KMS-11 (cell line): ENCODE results near the gene MED16.

Experiments
- H2AFZ ChIP-seq: fragments of 200-600 bp; sonication (generic); 2 replicates; pipeline ENCODE4 v1.6.1; 2016; ENCODE audit warnings: antibody characterized with exemption, mixed run types, low read depth
- H3K27ac ChIP-seq: fragments of 200-600 bp; sonication (generic); 2 replicates; pipeline ENCODE4 v1.6.1; 2016; ENCODE audit warnings: mild to moderate bottlenecking, mixed run types
- H3K27me3 ChIP-seq: fragments of 200-600 bp; sonication (generic); 2 replicates; pipeline ENCODE4 v1.6.1; 2017; ENCODE audit warnings: mild to moderate bottlenecking, low read depth, mixed run types, moderate library complexity; ENCODE audit not compliant: insufficient read depth
- H3K36me3 ChIP-seq: fragments of 200-600 bp; sonication (generic); 2 replicates; pipeline ENCODE4 v1.6.1; 2017; ENCODE audit warnings: mild to moderate bottlenecking, mixed run types; ENCODE audit not compliant: insufficient read depth
- H3K4me1 ChIP-seq: fragments of 200-600 bp; sonication (generic); 2 replicates; pipeline ENCODE4 v1.6.1; 2016; ENCODE audit warnings: mild to moderate bottlenecking, low read depth, mixed run types; ENCODE audit not compliant: poor library complexity, severe bottlenecking
- H3K4me2 ChIP-seq: fragments of 200-600 bp; sonication (generic); 2 replicates; pipeline ENCODE4 v1.7.0; 2016; ENCODE audit warnings: mild to moderate bottlenecking, mixed run types
- H3K4me3 ChIP-seq: fragments of 200-600 bp; sonication (generic); IDR thresholded peaks from 2 replicates; pipeline ENCODE4 v1.6.1; 2017; ENCODE audit warnings: low read depth, low read length, mixed read lengths; ENCODE audit not compliant: insufficient read depth
- H3K79me2 ChIP-seq: fragments of 200-600 bp; sonication (generic); 2 replicates; pipeline ENCODE4 v1.6.1; 2016; ENCODE audit warnings: low read depth, mixed run types; ENCODE audit not compliant: insufficient read depth
- H3K9ac ChIP-seq: fragments of 200-600 bp; sonication (generic); 2 replicates; pipeline ENCODE4 v1.6.1; 2016; ENCODE audit warnings: mild to moderate bottlenecking, mixed run types
- H4K20me1 ChIP-seq: fragments of 200-600 bp; sonication (generic); 2 replicates; pipeline ENCODE4 v1.6.1; 2016; ENCODE audit warnings: mild to moderate bottlenecking, mixed run types; ENCODE audit not compliant: insufficient read depth
- TF ChIP-seq, protein P1 (sequence below): fragments of 200-600 bp; sonication (generic); conservative IDR thresholded peaks from 2 replicates; pipeline ENCODE4 v1.6.1; 2017; ENCODE audit warnings: low read depth, mild to moderate bottlenecking, antibody characterized with exemption, low read length, moderate library complexity, mixed read lengths

MED16 gene

DNA sequence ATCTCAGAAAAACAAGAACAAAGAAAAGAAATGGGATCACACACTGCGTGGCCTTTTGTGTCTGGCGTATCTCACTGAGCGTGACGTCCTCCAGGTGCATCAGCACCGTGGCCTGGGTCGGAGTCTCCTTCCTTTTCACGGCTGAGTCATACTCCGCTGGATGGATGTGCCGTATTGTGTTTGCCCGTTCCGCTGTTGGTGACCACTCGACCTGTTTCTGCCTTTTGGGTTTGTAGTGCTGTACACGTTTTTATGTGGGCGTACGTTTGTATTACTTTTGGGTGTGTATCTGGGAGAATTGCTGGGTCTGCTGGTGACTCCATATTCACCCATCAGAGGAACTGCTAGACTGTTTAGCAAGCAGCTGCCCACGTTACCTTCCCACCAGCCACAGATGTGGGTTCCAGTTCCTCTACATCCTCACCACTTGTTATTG lies 44.3 kb upstream of the MED16 start:
- no peak overlapping the region for H3K4me3 ChIP-seq
- H4K20me1 ChIP-seq = no peaks in the 10 kb centered on the region
- H3K27me3 ChIP-seq = no peaks in the 10 kb centered on the region
- H3K36me3 ChIP-seq = no peaks in the 10 kb centered on the region
- no peak overlapping the region for H3K9ac ChIP-seq
- peaks cover 15% of the 10 kb centered on the region for H3K4me1 ChIP-seq
- no peaks in the 10 kb centered on the region for H3K79me2 ChIP-seq
- no peak overlapping the region for H2AFZ ChIP-seq
- no peak overlapping the region for H3K27ac ChIP-seq
- H3K4me2 ChIP-seq = no peak overlapping the region
- TF ChIP-seq, protein P1, sequence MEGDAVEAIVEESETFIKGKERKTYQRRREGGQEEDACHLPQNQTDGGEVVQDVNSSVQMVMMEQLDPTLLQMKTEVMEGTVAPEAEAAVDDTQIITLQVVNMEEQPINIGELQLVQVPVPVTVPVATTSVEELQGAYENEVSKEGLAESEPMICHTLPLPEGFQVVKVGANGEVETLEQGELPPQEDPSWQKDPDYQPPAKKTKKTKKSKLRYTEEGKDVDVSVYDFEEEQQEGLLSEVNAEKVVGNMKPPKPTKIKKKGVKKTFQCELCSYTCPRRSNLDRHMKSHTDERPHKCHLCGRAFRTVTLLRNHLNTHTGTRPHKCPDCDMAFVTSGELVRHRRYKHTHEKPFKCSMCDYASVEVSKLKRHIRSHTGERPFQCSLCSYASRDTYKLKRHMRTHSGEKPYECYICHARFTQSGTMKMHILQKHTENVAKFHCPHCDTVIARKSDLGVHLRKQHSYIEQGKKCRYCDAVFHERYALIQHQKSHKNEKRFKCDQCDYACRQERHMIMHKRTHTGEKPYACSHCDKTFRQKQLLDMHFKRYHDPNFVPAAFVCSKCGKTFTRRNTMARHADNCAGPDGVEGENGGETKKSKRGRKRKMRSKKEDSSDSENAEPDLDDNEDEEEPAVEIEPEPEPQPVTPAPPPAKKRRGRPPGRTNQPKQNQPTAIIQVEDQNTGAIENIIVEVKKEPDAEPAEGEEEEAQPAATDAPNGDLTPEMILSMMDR = no peak

DNA sequence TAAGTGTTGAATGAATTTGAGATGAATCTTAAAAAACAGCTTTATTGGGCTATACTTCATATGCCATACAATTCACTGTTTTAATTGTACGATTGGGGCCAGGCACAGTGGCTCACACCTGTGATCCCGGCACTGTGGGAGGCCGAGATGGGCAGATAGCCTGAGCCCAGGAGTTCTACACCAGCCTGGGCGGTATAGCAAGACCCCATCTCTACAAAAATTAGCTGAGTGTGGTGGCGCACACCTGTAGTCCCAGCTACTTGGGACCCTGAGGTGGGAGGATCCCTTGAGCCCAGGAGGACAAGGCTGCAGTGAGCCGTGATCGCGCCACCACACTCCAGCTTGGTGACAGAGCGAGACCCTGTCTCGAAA lies 43.2 kb upstream of the MED16 start:
- no peaks in the 10 kb centered on the region for H4K20me1 ChIP-seq
- no peak overlapping the region for H3K4me2 ChIP-seq
- H3K79me2 ChIP-seq = no peaks in the 10 kb centered on the region
- no peak overlapping the region for H3K9ac ChIP-seq
- H3K36me3 ChIP-seq = no peaks in the 10 kb centered on the region
- H3K4me3 ChIP-seq = no peak overlapping the region
- H2AFZ ChIP-seq = no peak overlapping the region
- peaks cover 12% of the 10 kb centered on the region for H3K4me1 ChIP-seq
- H3K27me3 ChIP-seq = no peaks in the 10 kb centered on the region
- H3K27ac ChIP-seq = no peak overlapping the region
- TF ChIP-seq, protein P1 = no peak

DNA sequence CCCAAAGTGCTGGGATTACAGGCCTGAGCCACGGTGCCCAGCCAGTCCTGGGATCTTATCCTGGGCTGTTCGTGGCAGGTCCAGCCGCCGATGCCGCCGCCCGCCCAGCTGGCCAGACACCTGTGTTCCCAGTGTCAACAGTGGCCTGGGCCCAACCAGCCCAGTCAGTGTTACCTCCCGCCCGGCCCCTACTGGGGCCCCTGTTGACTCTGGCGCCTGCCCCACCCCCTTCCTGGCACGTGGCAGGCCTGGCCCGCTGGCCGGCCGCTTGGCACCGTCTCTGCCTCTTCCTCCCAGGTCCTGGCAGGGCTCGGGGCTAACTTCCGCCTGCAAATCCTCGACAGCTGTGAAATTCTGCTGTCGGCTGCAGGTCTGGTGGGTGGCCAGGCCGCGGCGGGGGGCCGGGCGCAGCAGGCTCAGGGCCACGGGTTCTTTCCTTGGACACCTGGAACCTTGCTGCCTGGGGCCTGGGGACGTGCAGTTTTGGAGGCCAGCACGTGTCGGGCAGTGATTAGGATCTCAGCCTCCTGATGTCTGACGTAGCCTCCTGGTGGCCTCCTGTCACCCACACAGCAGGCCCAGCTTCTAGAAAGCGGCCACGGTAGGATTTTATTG lies 42.0 kb upstream of the MED16 start:
- peaks cover 3% of the 10 kb centered on the region for H3K4me1 ChIP-seq
- TF ChIP-seq, protein P1 = no peak
- no peak overlapping the region for H3K4me3 ChIP-seq
- no peaks in the 10 kb centered on the region for H3K79me2 ChIP-seq
- no peak overlapping the region for H3K4me2 ChIP-seq
- H3K27me3 ChIP-seq = no peaks in the 10 kb centered on the region
- no peak overlapping the region for H3K27ac ChIP-seq
- no peak overlapping the region for H2AFZ ChIP-seq
- no peaks in the 10 kb centered on the region for H3K36me3 ChIP-seq
- H3K9ac ChIP-seq = no peak overlapping the region
- no peaks in the 10 kb centered on the region for H4K20me1 ChIP-seq

DNA sequence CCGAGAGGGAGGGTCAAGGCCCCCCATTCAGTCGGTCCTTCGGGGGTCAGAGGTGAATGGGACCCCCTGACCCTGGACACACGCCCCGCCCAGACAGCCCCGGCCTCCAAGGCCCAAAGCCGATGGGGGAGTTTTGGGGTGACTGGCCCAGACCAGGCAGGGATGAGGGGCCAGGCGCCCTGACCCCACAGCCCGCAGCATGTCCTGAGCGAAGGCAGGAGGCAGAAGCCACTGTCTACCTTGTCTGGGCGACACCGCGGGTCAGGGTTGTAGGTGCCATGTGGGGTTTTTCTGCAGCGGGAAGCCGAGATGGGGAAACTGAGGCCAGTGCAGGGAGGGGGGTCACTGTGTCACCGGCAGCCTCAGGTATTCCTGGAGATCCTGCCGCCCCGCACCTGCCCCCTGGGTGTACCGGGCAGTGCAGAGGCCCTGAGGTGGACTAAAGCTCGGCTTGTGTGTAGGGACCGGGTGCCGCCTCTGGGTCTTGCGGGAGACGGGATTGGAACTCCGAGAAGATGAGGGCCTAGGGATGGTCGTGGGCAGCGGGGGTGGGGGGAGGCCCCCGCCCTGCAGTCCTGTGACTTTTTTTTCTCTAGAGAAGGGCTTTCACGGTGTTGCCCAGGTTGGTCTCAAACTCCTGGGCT lies 41.3 kb upstream of the MED16 start:
- H3K4me2 ChIP-seq = no peak overlapping the region
- H4K20me1 ChIP-seq = no peaks in the 10 kb centered on the region
- H3K9ac ChIP-seq = no peak overlapping the region
- no peak overlapping the region for H2AFZ ChIP-seq
- no peaks in the 10 kb centered on the region for H3K4me1 ChIP-seq
- H3K4me3 ChIP-seq = no peak overlapping the region
- H3K27ac ChIP-seq = no peak overlapping the region
- no peaks in the 10 kb centered on the region for H3K79me2 ChIP-seq
- no peaks in the 10 kb centered on the region for H3K27me3 ChIP-seq
- TF ChIP-seq, protein P1 = no peak
- no peaks in the 10 kb centered on the region for H3K36me3 ChIP-seq
